ENCODE data around the gene ZFP92. TPM values are rescaled to one million over a fixed set of nuclear protein-coding genes. Genes with fewer than 3 reads are reported as not detected.

Gene ZFP92
- total RNA-seq, 1 experiment from 2014 or later = not detected

GRCh38 chrX:153449368-153450113 lies 38.3 kb downstream of the ZFP92 start:
- intact Hi-C loops (cut with micrococcal nuclease; ENCODE audit: unreplicated experiment) = no loop called here
- TF ChIP-seq CTCF (conservative IDR thresholded peaks at IDR 0.05) = no peak
- TF ChIP-seq EZH2 (IDR thresholded peaks at IDR 0.05; ENCODE audit: low read depth) = no peak
- no peaks in the 10 kb centered on the region for H3K4me1 ChIP-seq (replicated peaks; ENCODE audit: insufficient read depth)
- no peak overlapping the region for H3K4me2 ChIP-seq
- H3K79me2 ChIP-seq (ENCODE audit: low read depth) = no peaks in the 10 kb centered on the region
- H3K36me3 ChIP-seq (ENCODE audit: low read depth) = no peaks in the 10 kb centered on the region
- no peak overlapping the region for H3K4me3 ChIP-seq
- no peaks in the 10 kb centered on the region for H3K27me3 ChIP-seq (ENCODE audit: insufficient read depth, low read depth)
- H3K9me3 ChIP-seq (ENCODE audit: insufficient read depth, low read depth) = no peaks in the 10 kb centered on the region
- H3K9me2 ChIP-seq (ENCODE audit: insufficient read depth) = no peaks in the 10 kb centered on the region
- ChIA-PET CTCF (no interaction called here), POLR2A (ENCODE audit: unreplicated experiment) (interaction anchor here (0.7 kb wide), 1 partner anchor 679 kb away, joined by 3 read pairs; no protein-coding TSS in a partner anchor)
- no peaks in the 10 kb centered on the region for H4K20me1 ChIP-seq (ENCODE audit: insufficient read depth)
- DNase-seq = no peak
- H3F3A ChIP-seq (ENCODE audit: insufficient read depth, low read depth) = no peaks in the 10 kb centered on the region
- no peak overlapping the region for H2AFZ ChIP-seq
- no TSS peak for BruUV-seq (replicated peaks)
- H3K27ac ChIP-seq = no peak overlapping the region

- H3F3A ChIP-seq (ENCODE audit: insufficient read depth, low read depth) = no peaks in the 10 kb centered on the region
- no peaks in the 10 kb centered on the region for H4K20me1 ChIP-seq (ENCODE audit: insufficient read depth)
- TF ChIP-seq CTCF (conservative IDR thresholded peaks at IDR 0.05) (no peak), EZH2 (IDR thresholded peaks at IDR 0.05; ENCODE audit: low read depth) (no peak)
- intact Hi-C loops (cut with micrococcal nuclease; ENCODE audit: unreplicated experiment) = no loop called here
- no peaks in the 10 kb centered on the region for H3K79me2 ChIP-seq (ENCODE audit: low read depth)
- H3K36me3 ChIP-seq (ENCODE audit: low read depth) = no peaks in the 10 kb centered on the region
- no TSS peak for BruUV-seq (replicated peaks)
- no peaks in the 10 kb centered on the region for H3K9me2 ChIP-seq (ENCODE audit: insufficient read depth)
- H3K4me3 ChIP-seq = no peak overlapping the region
- ChIA-PET POLR2A (ENCODE audit: unreplicated experiment) (no interaction called here), CTCF (no interaction called here)
- H3K27ac ChIP-seq = no peak overlapping the region
- H3K9me3 ChIP-seq (ENCODE audit: insufficient read depth, low read depth) = no peaks in the 10 kb centered on the region
- no peak for DNase-seq
- H3K27me3 ChIP-seq (ENCODE audit: insufficient read depth, low read depth) = no peaks in the 10 kb centered on the region
- no peaks in the 10 kb centered on the region for H3K4me1 ChIP-seq (replicated peaks; ENCODE audit: insufficient read depth)
- H3K4me2 ChIP-seq = no peak overlapping the region
- no peak overlapping the region for H2AFZ ChIP-seq
Measured at GRCh38 chrX:153450114-153450948, 39.1 kb downstream of the ZFP92 start.

- no peak overlapping the region for H3K4me3 ChIP-seq
- DNase-seq = no peak
- no peak overlapping the region for H2AFZ ChIP-seq
- H3F3A ChIP-seq (ENCODE audit: insufficient read depth, low read depth) = no peaks in the 10 kb centered on the region
- no peaks in the 10 kb centered on the region for H4K20me1 ChIP-seq (ENCODE audit: insufficient read depth)
- TF ChIP-seq EZH2 (IDR thresholded peaks at IDR 0.05; ENCODE audit: low read depth) (no peak), CTCF (conservative IDR thresholded peaks at IDR 0.05) (no peak)
- no peaks in the 10 kb centered on the region for H3K9me2 ChIP-seq (ENCODE audit: insufficient read depth)
- CTCF ChIA-PET = no interaction called here
- no peaks in the 10 kb centered on the region for H3K79me2 ChIP-seq (ENCODE audit: low read depth)
- H3K4me2 ChIP-seq = no peak overlapping the region
- no peak overlapping the region for H3K27ac ChIP-seq
- intact Hi-C loops (cut with micrococcal nuclease; ENCODE audit: unreplicated experiment) = no loop called here
- H3K4me1 ChIP-seq (replicated peaks; ENCODE audit: insufficient read depth) = no peaks in the 10 kb centered on the region
- BruUV-seq (replicated peaks) = no TSS peak
- H3K36me3 ChIP-seq (ENCODE audit: low read depth) = no peaks in the 10 kb centered on the region
- H3K9me3 ChIP-seq (ENCODE audit: insufficient read depth, low read depth) = no peaks in the 10 kb centered on the region
- no peaks in the 10 kb centered on the region for H3K27me3 ChIP-seq (ENCODE audit: insufficient read depth, low read depth)
- POLR2A ChIA-PET (ENCODE audit: unreplicated experiment) = no interaction called here
Measured at GRCh38 chrX:153450949-153451277, 39.6 kb downstream of the ZFP92 start.
